GM12878 (cell line): ENCODE results near the gene AKT1. TPM values are rescaled to one million over a fixed set of nuclear protein-coding genes. Genes with fewer than 3 reads are reported as not detected.

Experiments used
- BHLHE40 ChIP-seq, 2 experiments: fragments of 450-650 bp in 1 of 2; IDR thresholded peaks; 2 replicates each; pipeline ENCODE4 v1.6.1; 2011 to 2017; ENCODE audit warnings: low read depth in 2 of 2, borderline replicate concordance in 1 of 2, improper control_type of control experiment in 1 of 2, low read length in 1 of 2, mild to moderate bottlenecking in 1 of 2
- CHD4 ChIP-seq: fragments of 200-600 bp; sonication (generic); IDR thresholded peaks from 2 replicates; pipeline ENCODE4 v1.6.1; 2016; ENCODE audit warnings: mild to moderate bottlenecking
- JUND ChIP-seq: IDR thresholded peaks from 2 replicates; pipeline ENCODE4 v1.6.1; 2012; ENCODE audit warnings: low read depth, mild to moderate bottlenecking, low read length, improper control_type of control experiment, moderate library complexity
- SREBF2 ChIP-seq: IDR thresholded peaks from 2 replicates; pipeline ENCODE4 v1.6.1; 2012; ENCODE audit warnings: mild to moderate bottlenecking, low read length
- polyA plus RNA-seq, 11 experiments: library from polyadenylated mRNA; depleted of rRNA in 4 of 11; unstranded in 6 of 11; stranded (reverse) in 5 of 11; fragments of >200 nt; fragmentation: Nextera tagmentation in 4 of 11; fragmentation: Illumina TruSeq in 1 of 11; extraction: Ambion mirVana in 4 of 11; extraction: Trizol in 1 of 11; gene quantifications; 1 replicate in 1 of 11; 2 replicates in 10 of 11; pipeline versions ENCODE4 v1.2.1 to v1.2.3, GENCODE V29; 2011 to 2016; ENCODE audit warnings: inconsistent platforms in 2 of 11, missing spikeins in 2 of 11, low read depth in 1 of 11
- total RNA-seq, 4 experiments: library from RNA; depleted of rRNA in 3 of 4; stranded (reverse); fragments of >200 nt in 3 of 4; fragmentation: Illumina TruSeq in 1 of 4; extraction: Trizol in 1 of 4; gene quantifications; 2 replicates each; pipeline versions ENCODE4 v1.2.1 to v1.2.3, GENCODE V29; 2013 to 2021
- TF ChIP-seq, protein P1 (sequence below): IDR thresholded peaks from 2 replicates; pipeline ENCODE4 v1.6.1; 2012; ENCODE audit warnings: improper control_type of control experiment, low read depth, low read length; ENCODE audit not compliant: insufficient replicate concordance

The AKT1 gene
- total and polyA plus RNA-seq, 10 of the 15 experiments (the other 5 are each of a cell fraction or from before 2014, with no cell fraction given) = 0.63 to 110 (median 58.9) TPM

GRCh38 chr14:104794993-104795780, at the start of gene AKT1 (continued):
- TF ChIP-seq, protein P1, sequence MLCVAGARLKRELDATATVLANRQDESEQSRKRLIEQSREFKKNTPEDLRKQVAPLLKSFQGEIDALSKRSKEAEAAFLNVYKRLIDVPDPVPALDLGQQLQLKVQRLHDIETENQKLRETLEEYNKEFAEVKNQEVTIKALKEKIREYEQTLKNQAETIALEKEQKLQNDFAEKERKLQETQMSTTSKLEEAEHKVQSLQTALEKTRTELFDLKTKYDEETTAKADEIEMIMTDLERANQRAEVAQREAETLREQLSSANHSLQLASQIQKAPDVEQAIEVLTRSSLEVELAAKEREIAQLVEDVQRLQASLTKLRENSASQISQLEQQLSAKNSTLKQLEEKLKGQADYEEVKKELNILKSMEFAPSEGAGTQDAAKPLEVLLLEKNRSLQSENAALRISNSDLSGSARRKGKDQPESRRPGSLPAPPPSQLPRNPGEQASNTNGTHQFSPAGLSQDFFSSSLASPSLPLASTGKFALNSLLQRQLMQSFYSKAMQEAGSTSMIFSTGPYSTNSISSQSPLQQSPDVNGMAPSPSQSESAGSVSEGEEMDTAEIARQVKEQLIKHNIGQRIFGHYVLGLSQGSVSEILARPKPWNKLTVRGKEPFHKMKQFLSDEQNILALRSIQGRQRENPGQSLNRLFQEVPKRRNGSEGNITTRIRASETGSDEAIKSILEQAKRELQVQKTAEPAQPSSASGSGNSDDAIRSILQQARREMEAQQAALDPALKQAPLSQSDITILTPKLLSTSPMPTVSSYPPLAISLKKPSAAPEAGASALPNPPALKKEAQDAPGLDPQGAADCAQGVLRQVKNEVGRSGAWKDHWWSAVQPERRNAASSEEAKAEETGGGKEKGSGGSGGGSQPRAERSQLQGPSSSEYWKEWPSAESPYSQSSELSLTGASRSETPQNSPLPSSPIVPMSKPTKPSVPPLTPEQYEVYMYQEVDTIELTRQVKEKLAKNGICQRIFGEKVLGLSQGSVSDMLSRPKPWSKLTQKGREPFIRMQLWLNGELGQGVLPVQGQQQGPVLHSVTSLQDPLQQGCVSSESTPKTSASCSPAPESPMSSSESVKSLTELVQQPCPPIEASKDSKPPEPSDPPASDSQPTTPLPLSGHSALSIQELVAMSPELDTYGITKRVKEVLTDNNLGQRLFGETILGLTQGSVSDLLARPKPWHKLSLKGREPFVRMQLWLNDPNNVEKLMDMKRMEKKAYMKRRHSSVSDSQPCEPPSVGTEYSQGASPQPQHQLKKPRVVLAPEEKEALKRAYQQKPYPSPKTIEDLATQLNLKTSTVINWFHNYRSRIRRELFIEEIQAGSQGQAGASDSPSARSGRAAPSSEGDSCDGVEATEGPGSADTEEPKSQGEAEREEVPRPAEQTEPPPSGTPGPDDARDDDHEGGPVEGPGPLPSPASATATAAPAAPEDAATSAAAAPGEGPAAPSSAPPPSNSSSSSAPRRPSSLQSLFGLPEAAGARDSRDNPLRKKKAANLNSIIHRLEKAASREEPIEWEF = no peak
- TF ChIP-seq SREBF2 (no peak), CHD4 (no peak), BHLHE40 (IDR thresholded peaks at IDR 0.05; ENCODE audit: borderline replicate concordance in 1 of 2, low read depth in 2 of 2, low read length in 1 of 2) (no peak), JUND (no peak)
- TF ChIP-seq, all 136 proteins: peak for 8
